DOHH2 (cell line): ENCODE measurements around the gene UPF1.

Experiments used
- H3F3A ChIP-seq: fragments of 200-600 bp; sonication (generic), shearing (Covaris generic); 2 replicates; pipeline ENCODE4 v1.6.0; 2016; ENCODE audit warnings: antibody characterized with exemption, mild to moderate bottlenecking; ENCODE audit not compliant: control insufficient read depth, insufficient read depth
- H3K27ac ChIP-seq: fragments of 200-600 bp; sonication (generic); 2 replicates; pipeline ENCODE4 v1.5.1; 2014; ENCODE audit warnings: low read depth, mild to moderate bottlenecking, low read length, moderate library complexity
- H3K27me3 ChIP-seq: fragments of 200-600 bp; sonication (generic); 2 replicates; pipeline ENCODE4 v1.6.1; 2014; ENCODE audit warnings: mild to moderate bottlenecking, low read length, mixed read lengths; ENCODE audit not compliant: control insufficient read depth
- H3K36me3 ChIP-seq: fragments of 200-600 bp; sonication (generic); 2 replicates; pipeline ENCODE4 v1.6.1; 2014; ENCODE audit warnings: mild to moderate bottlenecking, low read length, moderate library complexity, mixed read lengths; ENCODE audit not compliant: control insufficient read depth
- H3K4me1 ChIP-seq: fragments of 200-600 bp; sonication (generic); 2 replicates; pipeline ENCODE4 v1.6.1; 2014; ENCODE audit warnings: mild to moderate bottlenecking, low read length, mixed read lengths; ENCODE audit not compliant: control insufficient read depth
- H3K4me2 ChIP-seq: fragments of 200-600 bp; sonication (generic); 2 replicates; pipeline ENCODE4 v1.6.0; 2014; ENCODE audit warnings: mild to moderate bottlenecking, low read length, moderate library complexity
- H3K4me3 ChIP-seq: fragments of 200-600 bp; sonication (generic); 2 replicates; pipeline ENCODE4 v1.5.1; 2014; ENCODE audit warnings: mild to moderate bottlenecking, low read length, mixed read lengths
- H3K79me2 ChIP-seq: fragments of 200-600 bp; sonication (generic); 2 replicates; pipeline ENCODE4 v1.6.1; 2014; ENCODE audit warnings: mild to moderate bottlenecking, low read length, mixed read lengths; ENCODE audit not compliant: control insufficient read depth
- H3K9me2 ChIP-seq: fragments of 200-600 bp; sonication (generic); replicated peaks from 2 replicates; pipeline ENCODE4 v1.6.1; 2014; ENCODE audit warnings: mild to moderate bottlenecking, low read length, mixed read lengths; ENCODE audit not compliant: control insufficient read depth
- H3K9me3 ChIP-seq: fragments of 200-600 bp; sonication (generic); 2 replicates; pipeline ENCODE4 v1.6.1; 2014; ENCODE audit warnings: antibody characterized with exemption, low read length, mixed read lengths; ENCODE audit not compliant: control insufficient read depth, insufficient read depth
- H4K20me1 ChIP-seq: fragments of 200-600 bp; sonication (generic); 2 replicates; pipeline ENCODE4 v1.6.0; 2014; ENCODE audit warnings: low read depth, mild to moderate bottlenecking, antibody characterized with exemption, low read length, moderate library complexity; ENCODE audit not compliant: control insufficient read depth, insufficient read depth
- CTCF ChIP-seq: fragments of 200-600 bp; sonication (generic); IDR thresholded peaks from one replicate; pipeline ENCODE4 v1.5.1; 2014; ENCODE audit warnings: antibody characterized with exemption, mild to moderate bottlenecking, low read depth, low read length; ENCODE audit not compliant: poor library complexity, severe bottlenecking
- EZH2phosphoT487 ChIP-seq: fragments of 200-600 bp; sonication (generic); IDR thresholded peaks from 2 replicates; pipeline ENCODE4 v1.6.1; 2017; ENCODE audit warnings: borderline replicate concordance, mild to moderate bottlenecking, antibody characterized with exemption, low read length, moderate library complexity, mixed read lengths

Gene UPF1

GRCh38 chr19:18881491-18881890 is 49.7 kb downstream of the UPF1 start:
- Histone ChIP-seq H3K79me2 (no peaks in the 10 kb centered on the region), H3K27ac (no peak overlapping the region), H3F3A (0 out of 2 replicates have a peak, but pooled peaks cover 2% of the 10 kb centered on the region), H3K36me3 (no peaks in the 10 kb centered on the region), H3K4me1 (peaks cover 8% of the 10 kb centered on the region; the same call in 1 of the 2 replicates), H3K27me3 (no peaks in the 10 kb centered on the region), H3K9me3 (no peaks in the 10 kb centered on the region), H4K20me1 (0 out of 2 replicates have a peak, but pooled peaks cover 3% of the 10 kb centered on the region), H3K4me3 (no peak overlapping the region), H3K9me2 (no peaks in the 10 kb centered on the region), H3K4me2 (no peak overlapping the region)
- TF ChIP-seq CTCF (no peak), EZH2phosphoT487 (no peak)

DNA sequence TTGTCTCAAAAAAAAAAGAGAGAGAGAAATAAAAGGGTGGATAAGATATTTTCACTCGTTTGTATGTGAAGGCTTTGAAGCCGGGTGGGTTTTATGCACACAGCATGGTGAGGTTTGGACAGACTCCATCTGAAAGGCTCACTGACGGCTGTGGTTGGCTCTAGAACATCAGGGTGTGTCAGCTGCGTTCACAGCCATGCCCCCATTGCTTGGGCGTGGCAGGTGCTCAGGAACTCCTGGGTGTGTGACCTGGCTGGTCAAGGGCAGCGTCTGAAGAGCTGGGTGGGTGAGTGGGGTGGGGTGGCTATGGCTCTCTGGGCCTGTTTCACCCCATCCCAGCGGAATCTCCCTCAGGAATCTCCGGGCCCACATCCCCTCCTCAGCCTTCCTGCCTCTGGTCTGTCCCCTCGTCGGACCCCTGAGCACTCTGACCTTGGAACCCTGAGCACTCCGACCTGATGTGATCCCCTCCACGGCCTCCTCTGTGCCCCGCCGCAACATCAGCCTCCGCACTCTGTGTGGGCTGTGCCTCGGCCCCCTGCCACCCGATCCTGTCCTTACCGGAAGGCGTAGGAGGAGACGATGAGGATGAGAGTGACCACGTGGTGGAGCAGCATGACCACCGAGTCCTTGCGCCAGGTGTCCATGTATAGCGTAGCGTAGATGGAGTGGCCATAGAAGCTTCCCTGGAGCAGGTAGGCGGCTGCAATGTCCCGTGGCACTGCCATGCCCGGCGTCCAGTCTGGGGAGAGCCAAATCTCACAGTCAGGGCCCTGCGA is 52.0 kb downstream of the UPF1 start:
- no peaks in the 10 kb centered on the region for H3K36me3 ChIP-seq
- H3K4me1 ChIP-seq = peaks cover 8% of the 10 kb centered on the region; the same call in 1 of the 2 replicates
- H3K79me2 ChIP-seq = no peaks in the 10 kb centered on the region
- H3F3A ChIP-seq = 0 out of 2 replicates have a peak, but pooled peaks cover 2% of the 10 kb centered on the region
- no peak overlapping the region for H3K27ac ChIP-seq
- H3K4me2 ChIP-seq = no peak overlapping the region
- no peaks in the 10 kb centered on the region for H3K27me3 ChIP-seq
- H3K4me3 ChIP-seq = no peak overlapping the region
- no peaks in the 10 kb centered on the region for H3K9me2 ChIP-seq
- H3K9me3 ChIP-seq = no peaks in the 10 kb centered on the region
- no peaks in the 10 kb centered on the region for H4K20me1 ChIP-seq
- no peak for TF ChIP-seq EZH2phosphoT487
- TF ChIP-seq CTCF = no peak

GRCh38 chr19:18886972-18887371 is 55.2 kb downstream of the UPF1 start:
- Histone ChIP-seq H3K4me1 (peaks cover 1% of the 10 kb centered on the region), H3K4me2 (no peak overlapping the region), H4K20me1 (no peaks in the 10 kb centered on the region), H3F3A (0 out of 2 replicates have a peak, but pooled peaks cover 2% of the 10 kb centered on the region), H3K27ac (no peak overlapping the region), H3K4me3 (no peak overlapping the region), H3K27me3 (no peaks in the 10 kb centered on the region), H3K9me3 (no peaks in the 10 kb centered on the region), H3K79me2 (no peaks in the 10 kb centered on the region), H3K36me3 (no peaks in the 10 kb centered on the region), H3K9me2 (no peaks in the 10 kb centered on the region)
- TF ChIP-seq CTCF = no peak
- TF ChIP-seq EZH2phosphoT487 = no peak
